Liver (tissue), 3 donors: ENCODE data around the gene MS4A15.

Experiments used
- ATF3 ChIP-seq: IDR thresholded peaks from 2 replicates; pipeline ENCODE4 v1.6.1; 2016; ENCODE audit warnings: antibody characterized with exemption
- CTCF ChIP-seq: fragments of 150-350 bp; IDR thresholded peaks from 2 replicates; pipeline ENCODE4 v1.5.1; 2017; ENCODE audit warnings: improper control_type of control experiment, low read depth, low read length; ENCODE audit not compliant: missing input control
- EGR1 ChIP-seq, 2 donors: IDR thresholded peaks; 2 replicates each; pipeline ENCODE4 v1.6.1; 2016 to 2018; ENCODE audit warnings: antibody characterized with exemption in 2 of 2, low read depth in 2 of 2
- HNF4G ChIP-seq: IDR thresholded peaks from 2 replicates; pipeline ENCODE4 v1.6.1; 2016; ENCODE audit warnings: antibody characterized with exemption
- MAX ChIP-seq: IDR thresholded peaks from 2 replicates; pipeline ENCODE4 v1.6.1; 2016; ENCODE audit warnings: antibody characterized with exemption
- RAD21 ChIP-seq, 2 donors: IDR thresholded peaks; 2 replicates each; pipeline ENCODE4 v1.6.1; 2016; ENCODE audit warnings: antibody characterized with exemption in 2 of 2, mild to moderate bottlenecking in 2 of 2
- REST ChIP-seq: IDR thresholded peaks from 2 replicates; pipeline ENCODE4 v1.6.1; 2016; ENCODE audit warnings: antibody characterized with exemption, mild to moderate bottlenecking
- SP1 ChIP-seq: IDR thresholded peaks from 2 replicates; pipeline ENCODE4 v1.6.1; 2018; ENCODE audit warnings: antibody characterized with exemption, mild to moderate bottlenecking
- YY1 ChIP-seq: IDR thresholded peaks from 2 replicates; pipeline ENCODE4 v1.6.1; 2016; ENCODE audit warnings: antibody characterized with exemption, mild to moderate bottlenecking
- donor health status: healthy.
- donor health status: healthy.

GRCh38 chr11:60717956-60718355 lies 38.7 kb upstream of the MS4A15 start:
- no peak for TF ChIP-seq SP1
- no peak for TF ChIP-seq YY1
- no peak for TF ChIP-seq CTCF
- no peak for TF ChIP-seq REST
- no peak for TF ChIP-seq RAD21 (IDR thresholded peaks at IDR 0.05)
- no peak for TF ChIP-seq MAX
- no peak for TF ChIP-seq HNF4G
- TF ChIP-seq EGR1 (IDR thresholded peaks at IDR 0.05; ENCODE audit: low read depth in 2 of 2), result no peak
- no peak for TF ChIP-seq ATF3
